GM19372 (cell line): ENCODE results near the gene CAPN3.

ENCODE experiments used
- ATAC-seq: cut with Tn5 transposase; IDR thresholded peaks from one replicate; pipeline ENCODE4 v1.9.1; 2021; ENCODE audit warnings: mild to moderate bottlenecking, low read depth, moderate library complexity; ENCODE audit not compliant: unreplicated experiment

The CAPN3 gene

DNA sequence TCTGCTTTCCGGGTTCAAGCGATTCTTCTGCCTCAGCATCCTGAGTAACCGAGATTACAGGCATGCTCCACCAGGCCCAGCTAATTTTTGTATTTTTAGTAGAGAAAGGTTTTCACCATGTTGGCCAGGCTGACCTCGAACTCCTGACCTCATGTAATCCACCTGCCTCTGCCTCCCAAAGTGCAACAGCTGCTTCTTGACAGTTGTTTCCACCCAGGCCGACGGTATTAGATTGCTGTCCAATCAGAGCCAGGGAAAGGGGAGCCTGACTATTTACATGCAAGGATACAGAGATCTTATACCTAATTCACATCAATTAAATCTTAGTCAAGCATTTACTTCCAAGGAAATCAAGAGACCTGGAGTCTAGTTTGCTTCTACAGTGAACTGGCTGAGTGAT is 4.0 kb upstream of the CAPN3 start:
- no peak for ATAC-seq

DNA sequence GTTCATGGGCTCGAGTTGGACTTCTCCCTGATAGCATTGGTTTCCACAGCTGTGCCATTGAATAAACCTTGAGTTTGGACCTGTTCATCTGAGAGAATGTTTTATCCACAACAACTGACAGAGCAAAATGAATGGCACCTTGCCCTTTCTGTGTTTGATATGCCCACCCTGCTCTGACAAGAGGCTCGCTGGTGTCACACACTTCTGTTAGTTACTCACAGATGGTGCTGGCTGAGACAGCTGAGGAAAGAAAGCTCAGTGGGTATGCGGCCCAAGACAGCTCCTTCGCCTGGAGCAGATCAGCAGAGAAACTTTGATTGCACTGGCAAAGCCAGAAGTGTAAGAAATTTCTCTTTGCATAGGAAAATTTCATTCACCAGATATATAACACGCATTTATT is 2.5 kb upstream of the CAPN3 start:
- no peak for ATAC-seq

DNA sequence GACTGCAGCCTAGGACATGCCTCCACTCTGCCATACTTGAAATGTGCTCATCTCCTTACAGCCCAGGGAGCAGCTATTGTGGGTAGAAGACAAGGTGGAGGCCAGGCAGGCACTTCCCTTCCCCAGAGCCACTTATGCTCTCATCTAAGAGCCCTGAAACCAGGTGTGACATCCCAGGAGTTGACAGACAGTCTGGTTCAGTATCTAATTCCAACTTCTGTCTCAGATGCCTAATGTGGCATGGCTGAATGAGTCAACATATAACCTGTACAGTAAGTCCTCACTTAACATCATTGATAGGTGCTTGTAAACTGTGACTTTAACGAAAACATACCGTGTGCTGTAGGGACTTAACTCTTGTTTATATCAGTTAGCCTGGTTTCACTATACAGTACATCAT is 1.2 kb upstream of the CAPN3 start:
- ATAC-seq = no peak

DNA sequence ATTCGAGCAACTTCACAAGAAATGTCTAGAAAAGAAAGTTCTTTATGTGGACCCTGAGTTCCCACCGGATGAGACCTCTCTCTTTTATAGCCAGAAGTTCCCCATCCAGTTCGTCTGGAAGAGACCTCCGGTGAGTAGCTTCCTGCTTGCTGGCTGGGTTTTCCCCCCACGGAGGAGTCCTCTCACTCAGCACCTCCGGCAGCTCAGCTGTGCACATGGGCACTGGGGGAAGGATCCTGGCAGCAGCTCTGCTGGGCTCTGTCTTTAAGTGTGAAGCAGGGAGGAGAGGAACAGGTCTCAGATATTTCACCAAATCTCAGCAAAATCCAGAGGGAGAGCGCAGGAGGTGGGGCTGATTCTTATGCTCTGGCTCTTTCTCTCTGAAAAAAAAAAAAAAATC is 684 bp downstream of the CAPN3 start:
- ATAC-seq = no peak

DNA sequence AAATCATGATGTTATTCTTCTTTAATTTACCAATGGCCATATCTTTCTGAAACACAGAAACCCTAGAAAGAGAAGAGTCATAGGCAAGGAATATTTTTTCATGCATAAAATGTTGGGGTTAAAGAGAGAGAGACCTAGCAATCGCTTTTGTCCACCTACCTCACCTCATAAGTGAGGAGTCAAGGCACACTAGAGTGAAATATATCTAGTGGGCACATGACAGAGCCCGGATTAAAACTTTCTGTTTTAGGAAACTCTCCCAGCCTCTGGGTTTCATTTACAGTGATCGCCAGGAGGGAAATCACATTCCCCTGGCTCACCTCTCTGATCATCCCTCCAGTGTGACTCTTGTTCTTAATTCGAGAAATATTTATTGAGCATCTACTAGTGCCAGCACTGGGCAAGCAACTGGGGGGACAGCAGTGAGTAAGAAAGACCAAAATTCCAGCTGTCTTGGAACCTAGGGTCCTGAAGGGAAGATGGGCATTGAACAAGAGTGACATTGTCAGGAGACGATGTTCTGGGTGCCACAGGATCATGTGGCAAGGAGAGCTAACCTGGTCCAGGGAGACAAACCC is 1.3 kb downstream of the CAPN3 start:
- ATAC-seq = no peak

DNA sequence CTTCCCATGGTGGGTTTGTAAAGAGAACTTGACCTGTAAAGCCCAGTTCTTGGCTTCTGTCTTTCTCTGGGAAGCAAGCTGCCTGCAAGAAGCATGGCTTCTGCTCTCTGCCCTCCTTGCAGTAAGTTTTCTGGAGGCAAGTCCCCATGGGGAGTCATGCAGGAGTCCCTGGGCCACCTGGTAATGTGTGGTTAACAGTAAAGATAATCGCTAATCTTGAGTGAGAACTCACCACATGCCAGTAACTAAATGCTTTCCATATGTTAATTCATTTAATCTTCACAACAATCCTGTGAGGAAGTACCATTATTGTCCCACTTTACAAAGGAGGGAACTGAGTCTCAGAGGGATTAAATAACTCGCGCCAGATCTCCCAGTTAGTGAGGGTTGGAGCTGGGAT is 4.2 kb downstream of the CAPN3 start:
- ATAC-seq = no peak

DNA sequence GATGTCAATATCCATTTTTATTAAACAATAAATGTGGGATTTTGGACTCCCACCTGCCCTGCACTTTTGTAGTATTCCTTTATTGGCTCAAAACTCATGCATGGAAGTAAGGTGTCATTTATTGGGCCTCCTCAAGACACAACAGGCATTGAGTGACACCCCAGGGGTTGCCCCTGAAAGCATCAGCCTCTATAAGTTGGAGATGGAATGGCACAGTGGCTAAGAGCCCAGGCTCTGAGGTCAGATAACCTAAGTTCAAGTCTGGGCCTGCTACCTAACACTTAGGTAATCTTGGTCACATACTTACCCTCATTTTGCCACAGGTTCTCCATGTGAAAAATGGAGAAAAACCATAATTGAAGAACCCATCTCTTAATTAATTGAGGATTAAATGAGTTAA is 4.6 kb downstream of the CAPN3 start:
- no peak for ATAC-seq

DNA sequence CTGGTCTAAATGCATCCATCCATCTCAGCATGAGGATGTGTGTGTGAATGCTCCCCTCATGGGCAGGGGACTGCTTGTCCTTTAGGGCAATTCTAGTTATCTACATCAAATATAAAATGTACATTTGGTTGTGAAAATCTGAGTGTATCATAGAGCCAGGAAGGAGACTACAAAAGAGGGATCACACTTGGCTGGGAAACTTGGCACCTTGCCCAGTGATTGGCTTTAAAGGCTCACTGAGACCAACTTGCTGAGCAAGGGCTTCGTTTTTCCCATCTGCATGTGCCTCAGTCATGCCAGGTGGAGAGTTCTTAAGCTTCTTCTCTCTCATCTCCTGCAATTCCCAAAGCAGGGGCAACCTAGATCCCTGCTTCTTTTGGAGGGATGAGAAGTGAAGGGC is 5.2 kb downstream of the CAPN3 start:
- no peak for ATAC-seq

DNA sequence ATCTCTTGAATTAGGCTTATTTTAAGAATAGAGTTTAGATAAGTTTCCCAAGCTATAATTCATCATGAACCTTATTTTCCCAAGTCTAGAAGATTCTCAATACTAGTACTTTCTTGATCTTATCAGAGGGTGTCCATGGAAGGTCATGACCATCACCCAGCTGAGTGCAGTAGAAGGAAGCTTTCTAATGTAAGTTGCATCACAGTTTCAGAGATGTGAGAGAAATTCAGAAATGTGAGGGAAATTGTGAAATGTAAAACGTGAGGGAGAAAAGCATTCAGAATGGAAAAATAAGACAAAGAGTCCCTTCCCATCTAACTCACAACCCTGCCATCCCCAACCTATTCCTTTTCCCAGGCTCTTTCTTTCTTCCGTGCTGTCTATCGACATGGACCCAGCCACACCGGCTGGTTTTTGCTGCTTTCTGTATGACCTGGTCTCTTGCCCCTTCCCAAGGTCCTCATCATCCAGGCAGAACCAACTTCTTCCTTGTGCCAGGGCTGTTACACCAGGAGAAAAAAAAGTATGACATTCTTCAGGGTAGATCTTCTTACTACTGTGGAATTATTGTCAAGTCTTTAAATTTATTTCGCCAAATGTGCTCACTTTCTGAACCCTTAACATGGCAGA is 6.7 kb downstream of the CAPN3 start:
- ATAC-seq = no peak

DNA sequence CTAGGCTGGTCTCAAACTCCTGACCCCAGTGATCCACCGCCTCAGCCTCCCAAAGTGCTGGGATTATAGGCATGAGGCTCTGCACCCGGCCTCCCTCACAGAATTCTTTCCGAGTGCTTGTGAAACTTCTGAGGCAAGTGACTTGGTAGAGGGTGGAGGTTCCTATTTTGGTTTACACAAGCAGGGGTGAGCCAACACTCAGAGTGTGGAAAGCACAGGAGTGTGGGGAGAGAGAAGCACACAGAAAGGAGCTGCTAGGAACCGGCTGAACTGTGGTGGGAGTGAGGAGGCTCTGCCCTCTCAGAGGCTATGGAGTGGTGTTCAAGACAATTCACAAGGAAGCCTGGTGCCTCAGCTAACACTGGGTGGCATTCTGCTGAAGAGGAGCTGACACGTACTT is 7.7 kb downstream of the CAPN3 start:
- no peak for ATAC-seq

DNA sequence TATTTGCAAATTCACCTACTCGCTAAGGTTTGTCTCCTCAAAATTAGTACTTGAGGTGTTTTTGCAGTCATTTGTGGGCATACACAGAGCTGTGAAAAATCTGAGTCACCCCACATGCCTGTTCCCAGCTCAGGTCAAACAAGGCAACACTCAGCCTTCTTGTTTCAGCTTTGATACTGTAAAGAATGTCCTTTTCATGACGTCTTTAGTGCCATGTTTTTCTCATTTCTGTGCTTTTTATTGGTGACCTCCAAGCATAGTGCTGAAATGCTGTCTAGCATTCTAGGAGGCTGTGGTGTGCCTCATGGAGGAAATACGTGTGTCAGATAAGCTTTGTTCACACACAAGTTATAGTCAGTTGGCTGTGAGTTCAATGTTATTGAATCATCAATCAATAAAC is 8.8 kb downstream of the CAPN3 start:
- no peak for ATAC-seq

DNA sequence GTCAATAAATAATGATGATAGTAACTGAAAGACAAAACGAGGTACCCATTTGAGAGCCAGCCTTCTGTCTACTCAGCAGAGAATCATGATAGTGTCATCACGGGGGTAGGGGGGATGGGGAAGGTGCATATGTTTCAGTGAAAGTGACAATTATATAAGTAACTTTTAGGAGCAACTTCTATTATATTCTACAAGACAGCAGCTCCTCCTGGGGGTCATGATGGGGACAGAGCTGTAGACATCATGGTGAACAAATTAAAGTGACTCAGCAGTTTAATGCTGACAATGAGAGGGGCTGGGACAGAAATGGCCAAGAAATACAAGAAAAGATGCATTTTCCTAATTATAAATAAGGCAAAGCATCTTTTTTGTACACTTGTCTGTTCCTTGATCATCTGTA is 11.8 kb downstream of the CAPN3 start:
- ATAC-seq = no peak

DNA sequence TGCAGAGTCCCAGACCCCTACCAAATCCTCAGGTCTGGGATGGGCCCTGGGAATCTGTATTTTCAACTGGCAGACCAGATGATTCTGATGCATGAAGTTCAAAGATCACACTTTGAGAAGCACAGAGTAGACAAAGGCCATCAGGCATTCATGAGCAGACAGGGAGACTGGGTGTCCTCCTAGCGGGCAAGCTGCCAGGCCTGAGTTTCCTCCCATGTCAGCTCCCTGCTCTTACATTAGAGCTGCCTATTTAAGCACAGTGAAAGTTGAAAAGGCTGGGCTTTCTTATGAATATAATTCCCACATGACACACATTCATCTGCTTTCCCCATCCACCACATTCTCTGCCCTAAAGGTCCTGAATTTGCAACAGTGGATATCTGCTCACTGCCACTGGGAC is 14.0 kb downstream of the CAPN3 start:
- ATAC-seq = no peak

DNA sequence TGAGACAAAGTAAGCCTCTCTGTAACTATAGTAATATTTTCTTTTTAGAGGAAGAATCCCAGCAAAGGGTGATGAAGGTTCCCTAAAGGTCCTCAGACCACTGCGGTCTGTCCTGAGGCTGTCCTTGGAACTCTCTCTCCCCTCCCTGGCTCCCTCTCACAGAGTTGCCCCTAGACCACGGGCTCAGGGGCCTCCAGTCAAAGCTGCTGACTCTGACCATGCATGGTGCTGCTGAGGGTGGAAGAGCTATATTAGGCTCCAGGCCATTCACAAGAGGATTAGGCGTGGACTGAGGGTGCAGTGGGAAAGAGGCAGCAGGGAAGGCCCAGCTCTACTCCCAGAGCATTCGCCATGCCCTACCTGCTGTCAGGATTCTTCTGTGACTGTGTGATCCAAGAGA is 14.6 kb downstream of the CAPN3 start:
- ATAC-seq = no peak

DNA sequence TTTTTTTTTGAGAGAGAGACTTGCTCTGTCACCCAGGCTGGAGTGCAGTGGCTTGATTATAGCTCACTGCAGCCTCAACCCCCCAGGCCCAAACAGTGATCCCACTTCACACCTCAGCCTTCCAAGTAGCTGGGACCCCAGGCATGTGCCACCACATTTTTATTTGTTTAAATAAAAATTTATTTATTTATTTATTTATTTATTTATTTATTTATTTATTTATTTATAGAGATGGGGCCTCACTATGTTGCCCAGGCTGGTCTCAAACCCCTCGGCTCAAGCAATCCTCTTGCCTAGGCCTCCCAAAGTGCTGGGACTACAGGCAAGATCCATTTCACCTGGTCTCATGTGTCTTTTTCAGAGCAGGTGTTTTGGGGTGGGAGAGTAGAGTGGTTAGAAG is 15.5 kb downstream of the CAPN3 start:
- no peak for ATAC-seq

DNA sequence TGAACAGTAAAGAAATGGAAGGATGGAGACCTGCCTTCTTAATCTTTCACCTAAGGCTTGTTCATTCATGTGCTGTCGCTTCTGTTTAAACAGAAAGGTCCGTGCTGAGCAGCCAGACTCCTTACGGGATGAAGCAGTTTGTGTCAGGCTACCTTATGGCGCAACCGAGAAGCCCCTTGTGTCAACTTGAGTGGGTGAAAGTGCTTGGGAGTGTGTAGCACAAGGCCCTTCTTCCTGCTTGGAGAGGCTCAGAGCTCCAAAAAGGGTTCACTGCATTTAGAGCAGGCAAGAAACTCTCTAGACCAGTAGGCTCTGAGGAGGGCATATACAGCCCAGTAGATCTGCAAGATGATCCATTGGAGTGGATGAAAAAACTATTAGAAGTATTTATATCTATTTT is 16.0 kb downstream of the CAPN3 start:
- no peak for ATAC-seq

DNA sequence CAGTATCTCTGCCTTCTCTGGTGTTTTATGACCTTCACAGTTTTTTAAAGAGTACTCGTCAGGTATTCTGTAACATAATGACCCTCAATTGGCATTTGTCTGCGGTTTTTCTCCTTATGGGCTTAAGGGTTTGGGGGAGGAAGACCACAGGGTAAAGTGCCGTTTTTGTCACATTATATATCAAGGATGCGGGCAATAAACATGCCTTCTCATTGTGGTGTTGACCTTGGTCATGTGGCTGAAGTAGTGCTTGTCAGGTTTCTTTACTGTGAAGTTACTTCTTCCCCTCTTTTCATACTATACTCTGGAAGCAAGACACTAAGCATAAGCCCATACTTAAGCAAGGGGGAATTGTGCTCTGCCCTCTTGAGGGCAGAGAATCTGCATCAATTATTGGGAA is 16.6 kb downstream of the CAPN3 start:
- no peak for ATAC-seq

DNA sequence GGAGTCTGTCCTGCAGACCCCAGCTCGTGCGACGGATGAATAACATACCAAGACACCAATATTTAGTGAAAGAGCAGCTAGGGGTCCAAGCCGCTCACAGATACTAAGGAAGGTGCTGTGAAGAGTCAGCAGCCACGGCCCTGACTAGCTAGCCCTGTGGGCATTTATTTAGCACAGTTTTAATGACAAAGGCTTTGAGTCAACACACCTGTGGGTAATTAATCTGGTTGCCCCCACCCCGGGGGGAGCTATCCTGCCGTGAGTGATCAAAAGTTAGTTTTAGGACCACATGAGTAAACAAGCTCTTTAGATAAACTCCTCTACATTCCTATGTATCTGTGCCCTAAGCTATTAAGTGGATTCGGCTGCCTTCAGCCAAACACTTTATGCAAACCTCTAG is 18.7 kb downstream of the CAPN3 start:
- ATAC-seq = no peak

DNA sequence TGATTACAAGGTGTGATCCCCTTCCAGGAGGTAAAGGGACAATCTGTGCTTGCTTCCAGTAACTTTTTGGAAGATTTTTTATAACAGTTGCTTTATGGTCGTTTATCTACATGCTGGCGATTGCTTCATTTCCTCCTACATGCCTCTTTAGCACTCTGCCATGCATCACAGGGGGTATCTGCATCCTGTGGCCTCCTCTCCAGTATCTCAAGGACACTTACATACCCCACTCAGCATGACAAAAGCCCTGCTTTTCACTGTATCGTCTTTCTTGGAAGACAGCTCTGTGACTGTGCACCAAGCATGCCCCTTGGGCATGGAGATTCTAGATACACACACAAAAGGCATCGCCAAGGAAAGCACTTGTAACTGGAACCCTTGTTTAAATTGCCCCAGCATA is 25.3 kb downstream of the CAPN3 start:
- no peak for ATAC-seq

DNA sequence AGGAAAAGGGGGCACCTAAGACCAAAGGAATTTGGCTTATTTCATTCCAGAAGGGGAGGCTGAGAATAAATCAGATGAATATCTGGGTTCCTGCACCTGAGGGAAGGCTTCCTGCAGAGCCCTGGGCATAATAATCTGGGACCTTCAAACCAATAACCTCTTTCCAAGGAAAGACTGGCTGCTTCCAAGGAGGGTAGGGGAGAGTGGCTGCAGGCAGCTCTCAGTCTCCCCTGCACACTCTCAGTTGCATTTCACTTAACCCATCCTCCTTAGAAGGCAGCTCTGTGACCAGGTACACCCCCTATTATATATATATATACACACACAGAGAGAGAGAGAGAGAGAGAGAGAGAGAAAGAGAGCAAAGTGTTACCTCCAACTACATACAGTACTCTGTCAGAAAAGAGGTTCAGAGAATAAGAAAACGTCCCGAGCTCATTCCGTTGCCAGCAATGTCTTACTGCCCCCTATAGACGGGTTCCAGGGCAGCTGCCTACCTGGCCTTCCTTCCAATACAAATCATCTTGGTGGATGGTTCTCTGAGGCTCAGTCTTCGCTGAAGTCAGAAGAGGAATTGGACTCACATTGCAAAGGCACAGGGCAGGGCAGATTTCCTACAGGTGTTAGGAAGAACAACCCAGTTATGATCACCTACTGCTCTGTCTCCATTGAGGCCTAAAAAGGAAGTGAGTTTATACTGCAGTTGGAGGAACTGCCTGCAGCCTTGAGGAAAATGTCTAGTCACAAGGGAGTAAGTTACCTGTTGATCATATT is 26.1 kb downstream of the CAPN3 start:
- ATAC-seq = no peak

DNA sequence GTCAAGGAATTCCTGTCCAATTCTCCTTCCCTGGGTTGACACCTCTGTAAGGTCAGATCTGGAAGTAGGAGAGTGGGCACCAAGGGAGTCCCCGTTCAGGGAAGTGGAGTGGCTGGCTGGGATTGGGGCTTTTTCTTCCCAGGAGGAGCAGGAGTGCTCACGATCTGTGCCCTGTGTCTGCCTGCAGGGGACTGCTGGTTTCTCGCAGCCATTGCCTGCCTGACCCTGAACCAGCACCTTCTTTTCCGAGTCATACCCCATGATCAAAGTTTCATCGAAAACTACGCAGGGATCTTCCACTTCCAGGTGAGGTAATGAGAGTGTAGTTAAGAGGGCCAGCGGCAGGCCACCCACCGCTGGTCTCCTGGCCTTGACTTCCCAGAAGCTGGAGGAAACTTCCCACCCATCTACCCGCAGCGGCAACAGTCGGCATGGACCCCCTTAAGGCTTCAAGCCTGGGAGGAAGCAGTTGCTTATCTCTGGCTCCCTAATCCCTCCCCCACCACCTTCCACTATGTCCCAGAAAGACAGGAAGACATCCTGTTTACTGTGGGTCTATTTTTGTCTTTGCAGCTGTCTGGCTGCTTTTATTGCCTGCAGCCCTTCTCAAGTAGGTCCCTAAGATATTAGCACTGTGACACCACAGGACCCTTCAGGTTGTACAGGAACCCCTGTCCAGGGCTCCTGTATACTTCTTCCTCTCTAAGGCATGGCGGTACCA is 26.8 kb downstream of the CAPN3 start:
- ATAC-seq = no peak

DNA sequence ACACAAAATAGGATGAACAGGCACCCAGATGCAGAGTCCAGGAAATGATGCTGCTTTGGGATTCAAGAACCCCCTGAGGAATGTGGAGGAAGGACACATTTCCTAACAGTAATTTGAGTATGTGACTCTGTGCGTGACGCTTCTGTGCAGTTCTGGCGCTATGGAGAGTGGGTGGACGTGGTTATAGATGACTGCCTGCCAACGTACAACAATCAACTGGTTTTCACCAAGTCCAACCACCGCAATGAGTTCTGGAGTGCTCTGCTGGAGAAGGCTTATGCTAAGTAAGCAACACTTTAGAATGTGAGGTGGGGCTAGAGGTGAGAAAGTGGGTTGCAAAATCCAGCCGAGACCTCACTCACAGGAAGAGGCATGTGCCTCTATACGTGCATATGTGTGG is 28.3 kb downstream of the CAPN3 start:
- no peak for ATAC-seq
